CD4-positive, alpha-beta T cell treated with Interferon alpha-2 for 1 hour (primary cell): Measurements from ENCODE around the gene NUDT3.
"Not testable (repeated sequence)": the region's sequence is repeated elsewhere in the genome, so short reads cannot be mapped to it uniquely, and the experiment has no call there.

Experiments used
- DNase-seq, 2 donors: peaks; one replicate each; pipeline ENCODE4 v3.0.0-alpha.2; 2020 to 2022

The NUDT3 gene

DNA sequence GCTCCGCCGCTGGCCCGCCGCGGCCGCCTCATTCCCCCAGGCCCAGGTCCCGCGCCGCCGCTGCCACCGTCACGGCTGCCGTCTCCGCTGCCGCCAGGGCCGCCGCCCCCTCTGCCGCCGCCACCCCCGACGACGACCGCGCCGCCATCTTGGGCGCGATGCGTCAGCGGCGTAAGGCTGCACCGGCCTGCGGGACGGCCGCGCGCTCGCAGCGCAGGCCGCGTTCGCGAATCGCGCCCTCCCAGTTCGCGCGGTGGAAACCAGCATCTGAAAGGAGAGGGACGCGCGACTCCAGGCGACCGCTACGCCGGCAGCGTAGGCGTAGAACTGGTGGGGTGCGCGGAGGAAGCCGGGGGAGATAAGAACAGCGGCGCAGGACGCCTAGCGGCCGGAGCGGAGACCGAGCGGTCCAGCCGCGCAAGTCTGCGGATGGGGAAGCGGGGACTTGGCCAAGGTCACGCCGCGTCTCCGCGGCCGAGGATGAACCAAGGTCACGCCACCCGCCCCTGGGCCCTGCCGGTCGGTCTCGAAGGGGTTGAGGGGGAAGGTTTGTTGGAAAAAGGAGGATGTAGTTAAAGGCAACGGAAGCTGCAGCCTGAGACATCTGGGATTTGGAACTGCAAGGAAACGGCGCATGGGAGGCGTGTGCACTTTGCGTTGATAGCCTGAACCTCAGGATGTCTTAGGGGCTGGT lies at the start of gene NUDT3:
Gene NUDT3 (minus strand): TSS at position 173 of the 694 bp plus-strand sequence. CDS start 307 bp downstream, outside the sequence.
- DNase-seq, result peak; percentile 92 to 95

GRCh38 chr6:34441526-34441925 lies 49.1 kb upstream of the NUDT3 start:
- DNase-seq, result no peak

GRCh38 chr6:34439442-34439841 lies 47.0 kb upstream of the NUDT3 start:
- no peak for DNase-seq

GRCh38 chr6:34438705-34439104 lies 46.2 kb upstream of the NUDT3 start:
- no peak for DNase-seq

DNA sequence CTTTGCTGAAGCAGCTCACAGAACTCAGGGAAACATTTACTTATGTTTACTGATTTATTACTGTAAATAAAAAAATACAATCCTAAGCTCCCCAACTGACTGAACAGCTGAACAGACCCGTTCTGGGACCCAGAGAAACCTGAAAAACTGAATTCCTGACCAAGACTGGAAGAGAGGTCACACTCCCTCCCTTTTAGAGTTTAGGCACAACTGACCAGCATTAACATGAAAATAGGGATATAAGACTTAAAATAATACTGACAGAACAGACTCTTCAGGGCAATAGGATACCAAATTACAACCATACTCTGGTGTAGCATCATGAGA lies 45.1 kb upstream of the NUDT3 start:
- no peak for DNase-seq

DNA sequence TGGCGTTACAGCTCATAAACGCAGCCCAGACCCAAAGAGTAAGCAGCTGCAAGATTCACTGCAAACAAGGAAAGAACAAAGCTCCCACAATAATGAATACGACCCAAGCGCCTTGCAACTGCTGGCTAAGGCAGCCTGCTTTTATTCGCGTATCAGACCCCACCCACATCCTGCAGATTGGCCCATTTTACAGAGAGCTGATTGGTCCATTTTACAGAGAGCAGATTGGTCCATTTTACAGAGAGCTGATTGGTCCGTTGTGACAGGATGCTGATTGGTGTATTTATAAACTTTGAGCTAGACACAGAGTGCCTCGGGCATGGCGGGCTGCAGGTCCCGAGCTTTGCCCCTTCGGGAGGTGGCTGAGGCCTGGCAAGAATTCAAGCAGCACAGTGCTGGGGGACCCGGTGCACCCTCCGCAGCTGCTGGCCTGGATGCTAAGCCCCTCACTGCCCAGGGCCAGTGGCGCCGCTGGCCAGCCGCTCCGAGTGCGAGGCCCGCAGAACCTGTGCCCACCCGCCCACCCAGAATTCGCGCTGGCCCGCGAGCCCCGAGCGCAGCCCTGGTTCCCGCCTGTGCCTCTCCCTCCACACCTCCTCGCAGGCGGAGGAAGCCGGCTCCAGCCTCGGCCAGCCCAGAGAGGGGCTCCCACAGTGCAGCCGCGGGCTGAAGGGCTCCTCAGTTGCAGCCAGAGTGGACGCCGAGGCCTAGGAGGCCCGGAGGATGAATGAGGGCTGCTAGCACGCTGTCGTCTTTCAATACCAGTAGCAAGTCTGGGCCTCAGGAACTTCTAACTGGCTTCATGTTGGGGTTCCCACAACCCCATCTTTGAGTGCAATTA lies 44.6 kb upstream of the NUDT3 start:
- DNase-seq, result no peak

- no peak for DNase-seq
These were observed 43.4 kb upstream of the NUDT3 start for GRCh38 chr6:34435916-34436315.

DNA sequence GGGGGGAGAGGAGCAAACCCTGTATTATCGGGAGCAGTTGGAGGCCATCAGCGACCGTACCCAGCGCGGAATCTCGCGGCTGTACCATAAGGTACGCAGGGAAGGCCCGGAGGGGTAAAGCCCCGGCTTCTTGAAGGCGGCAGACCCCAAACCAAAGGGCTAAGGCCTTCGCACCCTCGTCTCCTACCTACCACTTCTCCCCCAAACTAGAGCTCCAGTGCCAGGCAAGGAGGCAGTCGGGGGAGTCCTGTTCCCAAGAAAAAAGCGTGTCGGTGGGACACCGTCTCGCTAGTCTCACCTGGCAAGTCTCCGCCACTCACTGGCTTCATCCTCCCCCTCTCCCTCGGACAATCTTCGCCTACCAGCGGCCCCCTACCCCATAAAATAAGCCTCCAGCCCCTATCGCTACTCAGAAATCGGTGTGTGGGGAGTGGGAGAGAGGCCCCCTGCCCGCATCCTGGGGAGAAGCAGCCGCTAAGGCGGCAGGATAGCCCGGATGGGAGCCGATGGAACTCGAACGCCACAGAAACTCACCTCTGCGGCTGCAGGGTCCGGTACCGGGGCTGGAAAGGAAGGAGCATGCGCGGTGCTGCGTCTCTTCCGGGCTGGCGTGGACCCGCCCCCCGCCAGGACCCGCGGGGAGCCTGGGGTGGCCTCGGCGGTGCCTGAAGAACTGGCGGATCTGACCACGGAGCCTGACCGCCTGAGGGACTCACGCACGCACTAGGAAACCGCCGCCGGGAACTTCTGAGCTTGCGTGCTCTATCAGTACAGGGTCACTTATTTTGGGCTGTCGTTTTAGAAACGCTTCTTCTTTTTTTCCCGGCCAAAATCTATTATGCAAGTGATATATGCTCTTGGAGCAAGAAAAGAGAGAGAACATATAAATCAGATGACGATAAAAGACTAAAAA lies 33.3 kb upstream of the NUDT3 start, which contains the start of gene RPS10:
Gene RPS10 (minus strand): TSS at position 572 of the 913 bp plus-strand sequence. CDS start 848 bp downstream, outside the sequence.
- DNase-seq, result peak; percentile 90 to 92

- DNase-seq, result no peak
These were observed 32.6 kb upstream of the NUDT3 start for GRCh38 chr6:34425132-34425497.

DNA sequence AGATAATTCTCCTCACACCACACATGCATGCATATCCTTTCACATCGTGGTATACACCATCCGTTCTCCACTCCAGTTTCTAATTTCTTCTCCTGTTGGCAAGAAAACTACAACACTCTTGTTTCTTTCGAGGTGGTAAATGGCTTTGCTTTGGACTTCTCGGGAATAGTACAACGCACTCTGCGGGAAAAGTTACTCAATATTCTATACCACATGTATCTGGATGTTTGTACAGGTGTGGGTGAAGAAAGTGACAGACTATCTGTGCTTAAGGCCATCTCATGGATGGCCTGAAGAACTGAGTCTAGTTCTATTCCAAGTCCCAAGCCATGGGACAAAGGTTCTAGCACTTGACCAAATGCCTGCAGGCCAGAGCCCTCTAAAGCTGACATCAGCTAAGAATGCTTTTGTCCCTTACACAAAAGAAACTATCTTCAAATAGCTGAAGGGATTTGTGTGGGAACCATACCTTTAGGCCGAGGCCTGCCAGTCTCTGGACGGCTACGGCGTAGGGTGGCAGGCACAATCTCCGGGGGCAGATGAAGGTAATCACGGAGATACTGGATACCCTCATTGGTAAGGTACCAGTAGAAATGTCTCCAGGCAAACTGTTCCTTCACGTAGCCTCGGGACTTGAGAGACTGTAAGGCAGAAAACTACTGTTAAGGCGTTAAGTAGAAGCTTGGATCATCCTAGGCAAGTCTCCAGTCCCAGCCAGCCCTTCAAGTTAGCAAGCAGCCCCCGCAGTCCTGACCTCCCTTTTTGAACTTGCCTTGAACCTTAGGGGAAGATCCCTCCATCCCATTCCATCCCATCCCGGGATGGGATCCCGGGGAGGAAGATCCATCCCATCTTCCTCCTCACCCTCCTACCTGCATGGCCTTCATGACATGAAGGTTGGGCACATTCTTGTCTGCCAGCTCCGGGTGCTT lies 32.0 kb upstream of the NUDT3 start:
- no peak for DNase-seq

DNA sequence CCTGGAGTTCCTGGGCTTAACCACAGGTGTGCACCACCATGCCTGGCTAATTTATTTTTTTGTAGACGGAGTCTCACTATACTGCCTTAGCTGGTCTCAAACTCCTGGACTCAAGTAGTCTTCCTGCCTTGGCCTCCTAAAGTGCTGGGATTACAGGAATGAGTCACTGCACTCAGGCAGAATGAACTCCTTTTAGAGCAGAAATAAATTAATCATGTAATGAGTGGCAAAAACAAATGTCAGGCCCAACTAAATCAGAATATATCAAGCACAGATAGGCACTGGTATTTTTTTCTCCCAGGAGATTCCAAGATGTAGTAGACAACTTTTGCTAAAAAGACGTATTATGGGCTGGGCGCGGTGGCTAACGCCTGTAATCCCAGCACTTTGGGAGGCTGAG lies 30.8 kb upstream of the NUDT3 start:
- DNase-seq, result no peak

DNA sequence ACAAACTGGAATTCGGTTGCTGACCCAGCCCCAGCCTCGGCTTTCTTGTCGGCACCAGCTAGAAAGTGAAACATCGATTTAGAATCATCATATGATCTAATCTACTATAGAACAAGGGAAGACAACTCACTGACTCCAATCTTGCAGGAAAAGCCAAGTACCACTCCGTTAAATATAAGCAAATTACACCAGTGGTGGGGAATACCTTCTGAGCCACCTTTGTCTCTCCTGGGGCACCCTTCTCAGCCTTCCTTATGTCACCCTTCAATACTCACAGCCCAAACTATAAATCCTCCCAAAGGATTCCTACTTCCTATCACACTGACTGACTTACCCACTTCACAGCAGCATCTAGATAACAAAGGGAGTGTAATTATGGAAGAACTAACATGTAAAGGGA lies 25.9 kb upstream of the NUDT3 start:
- no peak for DNase-seq

DNA sequence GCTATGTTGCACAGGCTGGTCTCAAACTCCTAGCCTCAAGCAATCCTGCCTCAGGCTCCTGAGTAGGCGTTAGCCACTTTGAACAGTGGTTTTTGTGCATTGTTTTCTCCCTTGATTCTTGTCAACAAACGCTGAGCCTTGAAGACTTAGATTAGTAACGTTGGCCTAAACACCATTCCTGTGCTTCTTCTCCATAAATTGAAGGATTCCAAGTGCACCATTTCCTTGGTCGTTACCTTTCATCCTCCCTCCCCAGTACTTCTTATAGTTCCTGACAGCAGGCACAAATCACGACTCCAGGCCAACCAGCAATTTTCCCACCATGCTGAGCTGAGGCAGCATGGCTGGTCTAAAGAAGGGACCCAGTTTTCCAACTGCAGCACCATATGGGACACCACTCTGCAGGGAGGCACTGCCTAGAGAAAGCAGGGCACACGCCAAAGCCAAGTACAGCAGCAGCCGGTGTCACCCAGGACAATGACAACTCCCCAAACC lies 24.5 kb upstream of the NUDT3 start:
- no peak for DNase-seq

DNA sequence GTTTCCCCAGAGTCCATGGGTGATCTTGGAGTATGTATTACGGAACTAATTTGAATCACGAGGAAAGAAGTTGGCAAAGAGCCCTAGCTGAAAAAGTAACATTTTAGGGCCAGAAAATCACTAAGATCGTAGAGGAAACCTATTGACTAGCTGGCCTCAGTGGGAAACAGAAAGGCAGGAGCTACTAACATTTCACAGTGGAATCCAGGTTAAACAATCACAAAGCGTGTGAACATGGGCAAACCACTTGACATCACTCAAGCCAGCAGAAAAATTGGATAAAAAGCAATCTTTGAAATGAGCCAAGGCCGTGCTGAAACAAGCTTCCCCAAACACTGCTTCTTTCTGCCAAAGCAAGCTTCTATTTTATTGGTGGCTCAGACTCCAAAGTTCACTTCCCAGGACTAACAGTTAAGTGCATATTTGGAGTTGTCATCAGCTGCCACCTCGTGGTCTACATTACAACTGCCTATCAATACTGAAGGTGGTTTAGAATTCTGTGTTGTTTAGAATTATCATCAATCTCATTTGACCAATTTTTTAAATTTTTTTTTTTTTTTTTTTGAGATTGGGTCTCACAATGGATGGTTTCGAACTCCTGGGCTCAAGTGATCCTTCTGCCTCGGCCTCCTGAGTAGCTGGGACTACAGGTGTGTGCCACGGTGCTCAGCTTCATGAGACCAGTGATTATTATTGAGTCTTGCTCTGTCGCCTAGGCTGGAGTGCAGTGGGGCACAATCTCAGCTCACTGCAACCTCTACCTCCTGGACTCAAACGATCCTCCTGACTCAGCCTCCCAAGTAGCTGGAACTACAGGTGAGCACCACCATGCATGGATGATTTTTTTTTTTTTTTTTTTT lies 22.8 kb upstream of the NUDT3 start:
- peak; percentile 54 to 68 for DNase-seq

GRCh38 chr6:34412643-34413214 lies 20.3 kb upstream of the NUDT3 start:
- no peak for DNase-seq

GRCh38 chr6:34412016-34412415 lies 19.5 kb upstream of the NUDT3 start:
- no peak for DNase-seq

- not testable (repeated sequence) for DNase-seq
These were observed 15.4 kb upstream of the NUDT3 start for GRCh38 chr6:34407915-34408314.

DNA sequence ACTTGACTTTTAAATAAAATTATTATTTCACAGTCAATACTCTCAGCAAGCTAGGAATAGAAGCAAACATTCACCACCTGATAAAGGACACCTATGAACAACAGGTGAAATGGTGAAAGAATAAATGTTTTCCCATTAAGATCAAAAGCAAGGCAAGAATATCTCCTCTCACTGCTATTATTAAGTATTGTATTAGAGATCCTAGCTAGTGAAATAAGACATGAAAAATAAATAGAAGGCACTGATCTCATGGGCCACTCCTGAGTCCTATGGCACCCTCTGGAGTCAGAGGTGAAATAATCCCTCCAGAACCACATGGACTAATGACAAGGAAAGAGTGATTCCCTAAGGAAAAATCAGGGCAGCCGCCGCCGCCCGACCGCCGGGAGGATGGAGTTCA lies 4.0 kb upstream of the NUDT3 start:
- DNase-seq, result no peak

GRCh38 chr6:34393966-34394305 lies 1.5 kb upstream of the NUDT3 start:
- DNase-seq, result no peak

- peak in 1 of 2 donors; percentile 3 for DNase-seq
These were observed 909 bp upstream of the NUDT3 start for GRCh38 chr6:34393191-34393965.
